A549 (cell line): ENCODE results near the gene STRN4.

ENCODE experiments used
- CTCF ChIP-seq: fragments of >200 bp; sonication (Bioruptor Twin); formaldehyde crosslinking; IDR thresholded peaks from 3 replicates; pipeline ENCODE4 v1.5.1; 2016
- JUN ChIP-seq, 2 experiments: fragments of >200 bp; sonication (Bioruptor Twin); formaldehyde crosslinking; IDR thresholded peaks; 2 replicates in 1 of 2; 3 replicates in 1 of 2; pipeline ENCODE4 v1.6.1; 2016 to 2017
- RAD21 ChIP-seq, 2 experiments: fragments of >200 bp in 1 of 2; sonication (Bioruptor Twin) in 1 of 2; formaldehyde crosslinking in 1 of 2; IDR thresholded peaks in 1 of 2; conservative IDR thresholded peaks in 1 of 2; 2 replicates in 1 of 2; 3 replicates in 1 of 2; pipeline ENCODE4 v1.6.1; 2012 to 2018; ENCODE audit warnings: inconsistent platforms in 1 of 2
- REST ChIP-seq: fragments of 200-600 bp; sonication (generic); IDR thresholded peaks from 2 replicates; pipeline ENCODE4 v1.6.1; 2016; ENCODE audit warnings: antibody characterized with exemption, mild to moderate bottlenecking, moderate library complexity

GRCh38 chr19:46728208-46728607 lies 18.0 kb downstream of the STRN4 start:
- no peak for TF ChIP-seq CTCF
- TF ChIP-seq REST, result no peak
- TF ChIP-seq RAD21 (conservative IDR thresholded peaks at IDR 0.05 in 1 of 2, IDR thresholded peaks at IDR 0.05 in 1 of 2), result no peak
- TF ChIP-seq JUN (IDR thresholded peaks at IDR 0.05), result no peak
